ENCODE data around the gene DENND1A.

GRCh38 chr9:123411191-123411590, 518.7 kb downstream of the DENND1A start:
- TF ChIP-seq REST (IDR thresholded peaks at IDR 0.05; ENCODE audit: unreplicated experiment): no peak
- no peak for TF ChIP-seq CTCF (conservative IDR thresholded peaks at IDR 0.05; ENCODE audit: low read depth in 2 of 2)
- TF ChIP-seq EZH2 (IDR thresholded peaks at IDR 0.05; ENCODE audit: low read depth, unreplicated experiment): no peak
- TF ChIP-seq POLR2AphosphoS5 (IDR thresholded peaks at IDR 0.05; ENCODE audit: low read depth): no peak
